Measurements from ENCODE around the gene MPV17L2. TPM values are rescaled to one million over a fixed set of nuclear protein-coding genes. Genes with fewer than 3 reads are reported as not detected.

Gene MPV17L2
- total and polyA plus RNA-seq, 12 donors, result 10.3 to 47.4 (median 24.2) TPM

DNA sequence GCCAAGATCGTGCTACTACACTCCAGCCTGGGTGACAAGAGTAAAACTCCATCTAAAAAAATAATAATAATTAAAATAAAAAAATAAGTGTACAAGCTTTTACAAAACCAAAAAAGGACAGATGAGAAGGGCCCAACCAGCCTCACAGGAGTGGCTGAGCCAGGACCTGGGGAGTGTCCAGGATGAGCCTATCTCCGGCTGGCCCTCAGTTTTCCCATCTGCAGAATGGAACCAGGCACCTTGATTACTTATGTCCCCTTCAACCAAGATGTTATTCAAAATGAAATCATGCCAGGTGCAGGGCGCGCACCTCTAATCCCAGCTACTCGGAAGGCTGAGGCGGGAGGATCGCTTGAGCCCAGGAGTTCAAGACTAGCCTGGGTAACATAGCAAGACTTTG, 28.9 kb upstream of the MPV17L2 start:
- peaks cover 16 to 18% of the 10 kb centered on the region in 2 donors for H3K4me1 ChIP-seq (replicated peaks in 1 of 2)
- 93 to 99% (median 97%) methylated on average over 7 of the region's 7 CpGs for WGBS, 4 donors
- no peak for DNase-seq
- no peaks in the 10 kb centered on the region for H3K27me3 ChIP-seq
- no peak for TF ChIP-seq POLR2A (IDR thresholded peaks at IDR 0.05)
- TF ChIP-seq, protein P1, sequence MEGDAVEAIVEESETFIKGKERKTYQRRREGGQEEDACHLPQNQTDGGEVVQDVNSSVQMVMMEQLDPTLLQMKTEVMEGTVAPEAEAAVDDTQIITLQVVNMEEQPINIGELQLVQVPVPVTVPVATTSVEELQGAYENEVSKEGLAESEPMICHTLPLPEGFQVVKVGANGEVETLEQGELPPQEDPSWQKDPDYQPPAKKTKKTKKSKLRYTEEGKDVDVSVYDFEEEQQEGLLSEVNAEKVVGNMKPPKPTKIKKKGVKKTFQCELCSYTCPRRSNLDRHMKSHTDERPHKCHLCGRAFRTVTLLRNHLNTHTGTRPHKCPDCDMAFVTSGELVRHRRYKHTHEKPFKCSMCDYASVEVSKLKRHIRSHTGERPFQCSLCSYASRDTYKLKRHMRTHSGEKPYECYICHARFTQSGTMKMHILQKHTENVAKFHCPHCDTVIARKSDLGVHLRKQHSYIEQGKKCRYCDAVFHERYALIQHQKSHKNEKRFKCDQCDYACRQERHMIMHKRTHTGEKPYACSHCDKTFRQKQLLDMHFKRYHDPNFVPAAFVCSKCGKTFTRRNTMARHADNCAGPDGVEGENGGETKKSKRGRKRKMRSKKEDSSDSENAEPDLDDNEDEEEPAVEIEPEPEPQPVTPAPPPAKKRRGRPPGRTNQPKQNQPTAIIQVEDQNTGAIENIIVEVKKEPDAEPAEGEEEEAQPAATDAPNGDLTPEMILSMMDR (IDR thresholded peaks at IDR 0.05), result no peak
- no peaks in the 10 kb centered on the region for H3K9me3 ChIP-seq (replicated peaks in 1 of 3)
- intact Hi-C loops (cut with DNase I), result loop anchor here in 1 of 2 donors (5.0 kb wide), 1 partner anchor 47 kb away; no protein-coding TSS in a partner anchor
- H3K27ac ChIP-seq, result no peak overlapping the region
- no peak overlapping the region for H3K4me3 ChIP-seq
- H3K36me3 ChIP-seq (replicated peaks in 1 of 2), result peaks cover 0 to 73% of the 10 kb centered on the region in 2 donors

DNA sequence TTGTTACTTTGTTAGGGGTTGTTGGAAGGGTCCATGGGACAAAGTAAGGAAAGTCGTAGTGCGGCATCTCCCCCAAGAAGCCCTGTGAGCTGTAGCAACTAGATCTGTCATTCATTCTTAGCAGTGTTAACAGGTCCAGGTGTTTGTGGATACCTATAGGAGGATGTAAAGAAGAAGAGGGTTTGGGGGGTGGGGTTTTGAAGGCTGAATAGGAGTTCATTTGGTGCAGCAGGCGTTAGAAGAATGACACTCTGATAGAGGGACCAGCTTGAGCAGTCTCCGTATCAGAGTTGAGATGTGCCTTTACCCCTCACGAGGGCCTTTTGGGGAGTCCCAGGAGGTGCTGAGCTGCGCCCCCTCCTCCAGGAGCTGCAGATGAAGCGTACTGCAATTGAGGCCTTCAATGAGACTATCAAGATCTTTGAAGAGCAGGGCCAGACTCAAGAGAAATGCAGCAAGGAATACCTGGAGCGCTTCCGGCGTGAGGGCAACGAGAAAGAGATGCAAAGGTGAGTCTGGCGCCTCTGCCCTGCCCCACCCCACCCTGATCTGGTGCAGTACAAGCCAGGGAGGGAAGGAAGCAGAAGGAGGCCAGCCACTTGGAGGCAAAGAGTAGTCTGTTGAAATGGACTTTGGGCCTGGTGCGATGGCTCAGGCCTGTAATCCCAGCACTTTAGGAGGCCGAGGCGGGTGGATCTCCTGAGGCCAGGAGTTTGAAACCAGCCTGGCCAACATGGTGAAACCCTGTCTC, 27.0 kb upstream of the MPV17L2 start:
- Histone ChIP-seq H3K4me3 (no peak overlapping the region), H3K9me3 (replicated peaks in 1 of 3) (no peaks in the 10 kb centered on the region), H3K27ac (no peak overlapping the region), H3K27me3 (no peaks in the 10 kb centered on the region), H3K4me1 (replicated peaks in 1 of 2) (peaks cover 14 to 15% of the 10 kb centered on the region in 2 donors), H3K36me3 (replicated peaks in 1 of 2) (peaks cover 0 to 82% of the 10 kb centered on the region in 2 donors)
- no peak for DNase-seq
- intact Hi-C loops (cut with DNase I), result loop anchor here in 1 of 2 donors (5.0 kb wide), 1 partner anchor 54 kb away; no protein-coding TSS in a partner anchor
- 95 to 97% (median 96%) methylated on average over 15 of the region's 15 CpGs for WGBS, 4 donors
- TF ChIP-seq, protein P1 (IDR thresholded peaks at IDR 0.05), result no peak
- no peak for TF ChIP-seq POLR2A (IDR thresholded peaks at IDR 0.05)

DNA sequence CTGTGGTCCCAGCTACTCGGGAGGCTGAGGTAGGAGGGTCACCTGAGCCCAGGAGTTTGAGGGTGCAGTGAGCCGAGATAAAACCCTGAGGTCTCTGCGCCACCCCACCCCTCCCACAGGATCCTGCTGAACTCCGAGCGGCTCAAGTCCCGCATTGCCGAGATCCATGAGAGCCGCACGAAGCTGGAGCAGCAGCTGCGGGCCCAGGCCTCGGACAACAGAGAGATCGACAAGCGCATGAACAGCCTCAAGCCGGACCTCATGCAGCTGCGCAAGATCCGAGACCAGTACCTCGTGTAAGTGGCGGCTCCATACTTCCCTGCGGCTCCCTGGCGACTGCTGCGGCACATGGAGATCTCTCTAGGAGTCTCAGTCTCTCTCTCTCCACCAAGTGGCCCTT, 26.0 kb upstream of the MPV17L2 start:
- no peak for DNase-seq
- H3K27me3 ChIP-seq, result no peaks in the 10 kb centered on the region
- peaks cover 16 to 17% of the 10 kb centered on the region in 2 donors for H3K4me1 ChIP-seq (replicated peaks in 1 of 2)
- no peak for TF ChIP-seq POLR2A (IDR thresholded peaks at IDR 0.05)
- TF ChIP-seq, protein P1 (IDR thresholded peaks at IDR 0.05), result no peak
- intact Hi-C loops (cut with DNase I), result loop anchor here in 1 of 2 donors (5.0 kb wide), 1 partner anchor 55 kb away; no protein-coding TSS in a partner anchor
- H3K4me3 ChIP-seq, result no peak overlapping the region
- H3K36me3 ChIP-seq (replicated peaks in 1 of 2), result peaks cover 0 to 77% of the 10 kb centered on the region in 2 donors
- no peak overlapping the region for H3K27ac ChIP-seq
- no peaks in the 10 kb centered on the region for H3K9me3 ChIP-seq (replicated peaks in 1 of 3)
- 89 to 93% (median 93%) methylated on average over 7 to 21 of the region's 21 CpGs for WGBS, 4 donors

DNA sequence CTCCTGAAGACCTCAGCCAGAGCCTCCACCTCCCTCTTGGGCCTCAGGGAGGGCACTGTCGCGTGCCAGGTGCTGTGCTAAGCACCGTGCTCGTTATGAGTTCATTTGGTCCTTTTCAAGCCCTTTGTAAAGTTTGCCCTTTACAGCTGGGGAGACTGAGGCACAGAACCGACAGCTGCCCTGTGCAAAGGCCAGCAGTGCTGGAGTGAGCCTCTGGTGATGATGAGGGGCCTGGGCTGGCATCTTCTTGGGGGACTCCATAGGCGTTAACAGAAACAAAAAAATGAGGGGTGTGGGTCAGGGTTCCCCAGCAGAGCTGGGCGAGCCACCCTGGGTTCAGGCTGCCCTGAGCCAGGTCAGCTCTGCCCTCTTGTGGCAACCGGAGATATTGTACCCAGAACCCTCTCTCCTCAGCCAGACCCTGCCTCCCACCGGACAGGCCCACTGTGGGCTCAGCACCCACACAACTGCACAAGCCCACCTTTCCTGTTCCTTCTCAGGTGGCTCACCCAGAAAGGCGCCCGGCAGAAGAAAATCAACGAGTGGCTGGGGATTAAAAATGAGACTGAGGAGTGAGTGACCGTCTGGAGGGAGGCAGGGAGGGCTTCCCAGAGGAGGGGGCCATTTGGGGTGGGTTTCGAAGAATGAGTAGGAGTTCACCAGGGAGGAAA, 24.9 kb upstream of the MPV17L2 start:
- Histone ChIP-seq H3K4me3 (no peak overlapping the region), H3K27me3 (no peaks in the 10 kb centered on the region), H3K4me1 (replicated peaks in 1 of 2) (peaks cover 18% of the 10 kb centered on the region in 2 donors), H3K27ac (no peak overlapping the region), H3K36me3 (replicated peaks in 1 of 2) (peaks cover 0 to 68% of the 10 kb centered on the region in 2 donors), H3K9me3 (replicated peaks in 1 of 3) (no peaks in the 10 kb centered on the region)
- WGBS, 4 donors, result 64 to 71% (median 66%) methylated on average over 11 to 14 of the region's 14 CpGs
- no peak for TF ChIP-seq POLR2A (IDR thresholded peaks at IDR 0.05)
- TF ChIP-seq, protein P1 (IDR thresholded peaks at IDR 0.05), result peak; percentile 60 to 78 (median 74)
- intact Hi-C loops (cut with DNase I), result loop anchor here in 1 of 2 donors (5.0 kb wide), 1 partner anchor 56 kb away; no protein-coding TSS in a partner anchor
- DNase-seq, result peak in 5 of 7 donors; percentile 45 to 65 (median 52)

Data from adrenal gland (tissue), 12 donors.